Hepatocyte (in vitro differentiated cells): ENCODE measurements around the gene CD300H. TPM values are rescaled to one million over a fixed set of nuclear protein-coding genes. Genes with fewer than 3 reads are reported as not detected.

Experiments used
- DNase-seq: peaks from one replicate; pipeline ENCODE4 v3.0.0-alpha.2; 2016; ENCODE audit warnings: low spot score
- H2AFZ ChIP-seq: fragments of 200-600 bp; sonication (generic); 2 replicates; pipeline ENCODE4 v1.6.0; 2016; ENCODE audit warnings: antibody characterized with exemption, mild to moderate bottlenecking
- H3K27ac ChIP-seq: fragments of 200-600 bp; sonication (generic); 2 replicates; pipeline ENCODE4 v1.5.1; 2016; ENCODE audit warnings: mild to moderate bottlenecking
- H3K27me3 ChIP-seq: fragments of 200-600 bp; sonication (generic); 2 replicates; pipeline ENCODE4 v1.6.1; 2016
- H3K36me3 ChIP-seq: fragments of 200-600 bp; sonication (generic); replicated peaks from 2 replicates; pipeline ENCODE4 v1.5.1; 2016; ENCODE audit warnings: low read depth; ENCODE audit not compliant: insufficient read depth
- H3K4me1 ChIP-seq: fragments of 200-600 bp; sonication (generic); 2 replicates; pipeline ENCODE4 v1.5.1; 2016; ENCODE audit warnings: mild to moderate bottlenecking, moderate library complexity; ENCODE audit not compliant: insufficient read depth
- H3K4me2 ChIP-seq: fragments of 200-600 bp; sonication (generic); 2 replicates; pipeline ENCODE4 v1.6.0; 2016
- H3K4me3 ChIP-seq: fragments of 200-600 bp; sonication (generic); 2 replicates; pipeline ENCODE4 v1.5.1; 2016; ENCODE audit warnings: mild to moderate bottlenecking
- H3K79me2 ChIP-seq: fragments of 200-600 bp; sonication (generic); 2 replicates; pipeline ENCODE4 v1.6.0; 2017; ENCODE audit warnings: mild to moderate bottlenecking
- H3K9me2 ChIP-seq: fragments of 200-600 bp; sonication (generic); replicated peaks from 2 replicates; pipeline ENCODE4 v1.6.0; 2017; ENCODE audit warnings: mild to moderate bottlenecking; ENCODE audit not compliant: insufficient read depth
- H3K9me3 ChIP-seq: fragments of 200-600 bp; sonication (generic); 2 replicates; pipeline ENCODE4 v1.5.1; 2016; ENCODE audit warnings: low read depth, mild to moderate bottlenecking
- H4K20me1 ChIP-seq: fragments of 200-600 bp; sonication (generic); 2 replicates; pipeline ENCODE4 v1.6.0; 2016; ENCODE audit warnings: mild to moderate bottlenecking; ENCODE audit not compliant: insufficient read depth, poor library complexity, severe bottlenecking
- EZH2 ChIP-seq: fragments of 200-600 bp; sonication (generic); IDR thresholded peaks from 2 replicates; pipeline ENCODE4 v1.6.1; 2016; ENCODE audit warnings: antibody characterized with exemption, mild to moderate bottlenecking, borderline replicate concordance
- EZH2phosphoT487 ChIP-seq: fragments of 200-600 bp; sonication (generic); IDR thresholded peaks from one replicate; pipeline ENCODE4 v1.6.1; 2018; ENCODE audit warnings: antibody characterized with exemption, mild to moderate bottlenecking, low read depth, moderate library complexity; ENCODE audit not compliant: unreplicated experiment, severe bottlenecking
- WGBS: methylation state at CpG from one replicate; pipeline ENCODE4 v1.1.6; 2016; ENCODE audit warnings: low lambda C conversion rate; ENCODE audit errors: missing lambda C conversion rate; 5-methylcytosine and 5-hydroxymethylcytosine counted together
- polyA plus RNA-seq: library from polyadenylated mRNA; unstranded; fragments of >200 nt; fragmentation: Nextera tagmentation; extraction: Ambion mirVana; gene quantifications from 2 replicates; pipeline ENCODE4 v1.2.1, GENCODE V29; 2016
- total RNA-seq: library from RNA; depleted of rRNA; stranded (reverse); fragments of >200 nt; gene quantifications from 2 replicates; pipeline ENCODE4 v1.2.3, GENCODE V29; 2014
- TF ChIP-seq, protein P1 (sequence below): fragments of 200-600 bp; sonication (generic); IDR thresholded peaks from 2 replicates; pipeline ENCODE4 v1.5.1; 2016; ENCODE audit warnings: antibody characterized with exemption, mild to moderate bottlenecking; ENCODE audit not compliant: poor library complexity

Gene CD300H
- total and polyA plus RNA-seq, 2 experiments from 2014 or later: 0.67 TPM; not detected in 1

DNA sequence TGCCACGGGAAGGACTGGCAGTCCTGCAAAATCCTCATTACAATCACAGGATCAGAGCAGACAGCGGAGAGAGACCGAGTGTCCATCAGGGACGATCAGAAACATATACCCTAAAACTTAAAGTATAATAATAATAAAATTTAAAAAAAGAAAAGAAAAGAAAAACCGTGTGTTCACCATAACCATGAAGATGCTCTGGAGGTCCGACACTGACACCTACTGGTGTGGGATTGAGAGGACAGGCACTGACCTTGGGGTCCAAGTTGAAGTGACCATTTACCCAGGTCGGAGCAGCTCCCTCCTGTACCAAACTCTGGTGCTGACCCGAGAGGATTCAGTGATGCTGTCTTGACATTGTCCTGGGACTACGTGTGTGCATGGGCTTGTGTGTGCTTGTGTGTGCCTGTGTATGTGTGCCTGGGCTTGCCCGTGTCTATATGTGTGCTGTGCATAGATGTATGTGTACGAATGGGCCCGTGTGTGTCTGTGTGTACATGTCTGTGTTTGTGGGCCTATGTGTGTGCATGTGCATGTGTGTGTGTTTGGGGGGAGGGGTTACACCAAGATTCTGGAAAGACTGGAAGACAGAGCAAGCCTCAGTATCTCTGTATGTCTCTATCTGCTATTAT is 34.7 kb upstream of the CD300H start:
- Histone ChIP-seq H3K4me2 (no peak overlapping the region), H3K4me1 (peaks cover 3% of the 10 kb centered on the region), H3K79me2 (no peaks in the 10 kb centered on the region), H2AFZ (no peak overlapping the region), H3K9me2 (no peaks in the 10 kb centered on the region), H3K4me3 (no peak overlapping the region), H4K20me1 (no peaks in the 10 kb centered on the region), H3K36me3 (no peaks in the 10 kb centered on the region), H3K9me3 (no peaks in the 10 kb centered on the region), H3K27ac (no peak overlapping the region), H3K27me3 (no peaks in the 10 kb centered on the region)
- DNase-seq: peak; percentile 61
- no peak for TF ChIP-seq EZH2
- TF ChIP-seq, protein P1, sequence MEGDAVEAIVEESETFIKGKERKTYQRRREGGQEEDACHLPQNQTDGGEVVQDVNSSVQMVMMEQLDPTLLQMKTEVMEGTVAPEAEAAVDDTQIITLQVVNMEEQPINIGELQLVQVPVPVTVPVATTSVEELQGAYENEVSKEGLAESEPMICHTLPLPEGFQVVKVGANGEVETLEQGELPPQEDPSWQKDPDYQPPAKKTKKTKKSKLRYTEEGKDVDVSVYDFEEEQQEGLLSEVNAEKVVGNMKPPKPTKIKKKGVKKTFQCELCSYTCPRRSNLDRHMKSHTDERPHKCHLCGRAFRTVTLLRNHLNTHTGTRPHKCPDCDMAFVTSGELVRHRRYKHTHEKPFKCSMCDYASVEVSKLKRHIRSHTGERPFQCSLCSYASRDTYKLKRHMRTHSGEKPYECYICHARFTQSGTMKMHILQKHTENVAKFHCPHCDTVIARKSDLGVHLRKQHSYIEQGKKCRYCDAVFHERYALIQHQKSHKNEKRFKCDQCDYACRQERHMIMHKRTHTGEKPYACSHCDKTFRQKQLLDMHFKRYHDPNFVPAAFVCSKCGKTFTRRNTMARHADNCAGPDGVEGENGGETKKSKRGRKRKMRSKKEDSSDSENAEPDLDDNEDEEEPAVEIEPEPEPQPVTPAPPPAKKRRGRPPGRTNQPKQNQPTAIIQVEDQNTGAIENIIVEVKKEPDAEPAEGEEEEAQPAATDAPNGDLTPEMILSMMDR: peak; percentile 70
- WGBS: 50% methylated on average over 12 of the region's 12 CpGs

DNA sequence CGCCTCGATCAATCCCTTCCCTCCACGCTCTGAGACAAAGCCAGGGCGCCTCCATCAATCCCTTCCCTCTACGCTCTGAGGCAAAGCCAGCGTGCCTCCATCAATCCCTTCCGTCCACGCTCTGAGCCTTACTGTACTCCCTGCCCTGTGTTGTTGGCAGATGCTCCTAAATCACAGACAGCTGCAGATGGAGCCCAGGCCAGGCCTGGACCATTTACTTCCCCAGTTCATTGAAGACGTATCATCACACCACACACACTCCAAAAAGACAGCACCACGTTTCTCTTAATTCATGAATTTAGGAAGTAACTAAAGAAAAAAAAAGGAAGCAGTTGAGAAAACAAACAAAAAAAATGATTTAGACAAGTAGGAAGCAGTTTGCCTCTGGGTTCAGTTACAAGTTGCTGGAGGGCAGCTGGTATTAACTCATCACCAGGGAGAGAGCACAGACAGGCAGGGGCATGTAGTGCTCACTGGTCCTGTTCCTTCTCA is 32.2 kb upstream of the CD300H start:
- DNase-seq: no peak
- Histone ChIP-seq H3K79me2 (no peaks in the 10 kb centered on the region), H2AFZ (no peak overlapping the region), H3K4me3 (no peak overlapping the region), H3K27ac (no peak overlapping the region), H3K9me3 (no peaks in the 10 kb centered on the region), H3K4me2 (no peak overlapping the region), H3K36me3 (no peaks in the 10 kb centered on the region), H3K4me1 (no peaks in the 10 kb centered on the region), H4K20me1 (no peaks in the 10 kb centered on the region), H3K9me2 (no peaks in the 10 kb centered on the region), H3K27me3 (no peaks in the 10 kb centered on the region)
- TF ChIP-seq, protein P1: no peak
- no peak for TF ChIP-seq EZH2
- no peak for TF ChIP-seq EZH2phosphoT487
- 57% methylated on average over 10 of the region's 10 CpGs for WGBS

DNA sequence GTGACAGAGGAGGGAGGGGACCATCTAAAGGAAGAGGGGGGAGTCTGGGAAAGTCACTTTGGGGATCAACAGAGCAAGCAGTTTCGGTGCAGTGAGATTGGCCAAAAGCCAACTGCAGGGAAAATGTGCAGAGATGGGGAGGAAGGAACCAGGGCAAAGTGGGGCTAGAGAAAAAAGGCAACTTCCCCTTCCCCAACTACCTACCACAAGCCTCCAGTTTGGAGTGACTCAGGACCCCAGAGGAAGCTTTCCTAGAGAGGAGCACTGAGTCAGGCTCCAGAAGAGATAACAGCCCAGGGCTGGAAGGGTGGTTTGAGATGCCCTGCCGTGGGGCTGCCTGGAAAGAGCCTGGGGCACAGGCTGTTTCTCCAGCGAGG is 31.7 kb upstream of the CD300H start:
- no peak for DNase-seq
- TF ChIP-seq EZH2: no peak
- no peak for TF ChIP-seq EZH2phosphoT487
- TF ChIP-seq, protein P1: no peak
- no peaks in the 10 kb centered on the region for H3K27me3 ChIP-seq
- no peak overlapping the region for H3K27ac ChIP-seq
- H3K4me1 ChIP-seq: no peaks in the 10 kb centered on the region
- H3K9me2 ChIP-seq: no peaks in the 10 kb centered on the region
- H3K4me3 ChIP-seq: no peak overlapping the region
- 53% methylated on average over 3 of the region's 3 CpGs for WGBS
- no peaks in the 10 kb centered on the region for H4K20me1 ChIP-seq
- H3K36me3 ChIP-seq: no peaks in the 10 kb centered on the region
- H3K79me2 ChIP-seq: no peaks in the 10 kb centered on the region
- H3K9me3 ChIP-seq: no peaks in the 10 kb centered on the region
- H2AFZ ChIP-seq: no peak overlapping the region
- no peak overlapping the region for H3K4me2 ChIP-seq
